IPS DF 4.7 (cell line): Measurements from ENCODE around the gene PEBP1.
"Not testable (repeated sequence)": the region's sequence is repeated elsewhere in the genome, so short reads cannot be mapped to it uniquely, and the experiment has no call there.

ENCODE experiments used
- DNase-seq: peaks from one replicate; pipeline ENCODE4 v3.0.0-alpha.2; 2013; ENCODE audit warnings: low spot score; ENCODE audit errors: extremely low read depth

The PEBP1 gene

GRCh38 chr12:118129436-118129835 is 6.5 kb upstream of the PEBP1 start:
- not testable (repeated sequence) for DNase-seq

- DNase-seq, result no peak
Observed at GRCh38 chr12:118136559-118137003, 657 bp downstream of the PEBP1 start.

GRCh38 chr12:118137148-118137678 is 1.3 kb downstream of the PEBP1 start:
- no peak for DNase-seq

- no peak for DNase-seq
Observed at GRCh38 chr12:118140825-118141224, 4.9 kb downstream of the PEBP1 start.

- no peak for DNase-seq
Observed at GRCh38 chr12:118144499-118144898, 8.6 kb downstream of the PEBP1 start.

GRCh38 chr12:118145113-118145797 is 9.3 kb downstream of the PEBP1 start:
- no peak for DNase-seq

GRCh38 chr12:118145798-118146156 is 9.9 kb downstream of the PEBP1 start:
- DNase-seq, result no peak

GRCh38 chr12:118148287-118148686 is 12.4 kb downstream of the PEBP1 start:
- DNase-seq, result no peak

- no peak for DNase-seq
Observed at GRCh38 chr12:118150625-118151024, 14.7 kb downstream of the PEBP1 start.

- DNase-seq, result no peak
Observed at GRCh38 chr12:118151755-118152154, 15.8 kb downstream of the PEBP1 start.

- DNase-seq, result no peak
Observed at GRCh38 chr12:118160536-118160935, 24.6 kb downstream of the PEBP1 start.

GRCh38 chr12:118164798-118165486 is 29.0 kb downstream of the PEBP1 start:
- no peak for DNase-seq

- no peak for DNase-seq
Observed at GRCh38 chr12:118166946-118167345, 31.0 kb downstream of the PEBP1 start.

- no peak for DNase-seq
Observed at GRCh38 chr12:118175823-118176447, 40.0 kb downstream of the PEBP1 start.

GRCh38 chr12:118183155-118183554 is 47.2 kb downstream of the PEBP1 start:
- DNase-seq, result no peak

GRCh38 chr12:118183711-118184110 is 47.8 kb downstream of the PEBP1 start:
- DNase-seq, result no peak

- no peak for DNase-seq
Observed at GRCh38 chr12:118185602-118186397, 49.9 kb downstream of the PEBP1 start.

- DNase-seq, result no peak
Observed at GRCh38 chr12:118187751-118188435, 52.0 kb downstream of the PEBP1 start.

- no peak for DNase-seq
Observed at GRCh38 chr12:118188690-118189371, 52.9 kb downstream of the PEBP1 start.

- DNase-seq, result no peak
Observed at GRCh38 chr12:118189741-118190191, 53.8 kb downstream of the PEBP1 start.
